H1 (cell line): ENCODE results near the gene NUFIP2. TPM values are rescaled to one million over a fixed set of nuclear protein-coding genes. Genes with fewer than 3 reads are reported as not detected.

ENCODE experiments used
- BRCA1 ChIP-seq: IDR thresholded peaks from 2 replicates; pipeline ENCODE4 v1.6.1; 2012; ENCODE audit warnings: low read depth, low read length, improper control_type of control experiment
- CBX8 ChIP-seq: fragments of 300-800, 300-1000 bp; sonication (generic); IDR thresholded peaks from 2 replicates; pipeline ENCODE4 v1.7.1; 2016; ENCODE audit warnings: low read depth, low read length, borderline replicate concordance
- CREB1 ChIP-seq: IDR thresholded peaks from 2 replicates; pipeline ENCODE4 v1.6.1; 2012; ENCODE audit warnings: inconsistent platforms
- GABPA ChIP-seq: IDR thresholded peaks from 2 replicates; pipeline ENCODE4 v1.6.1; 2011; ENCODE audit warnings: mild to moderate bottlenecking, low read length, moderate library complexity, borderline replicate concordance; ENCODE audit not compliant: insufficient read depth
- MAFK ChIP-seq: IDR thresholded peaks from 2 replicates; pipeline ENCODE4 v1.6.1; 2012; ENCODE audit warnings: low read depth, mild to moderate bottlenecking, improper control_type of control experiment, low read length
- RXRA ChIP-seq: IDR thresholded peaks from 2 replicates; pipeline ENCODE4 v1.6.1; 2011; ENCODE audit warnings: low read depth, mild to moderate bottlenecking, low read length, moderate library complexity; ENCODE audit not compliant: insufficient read depth
- SUZ12 ChIP-seq: fragments of 200-600 bp; sonication (generic); IDR thresholded peaks from 2 replicates; pipeline ENCODE4 v1.6.1; 2012; ENCODE audit warnings: mild to moderate bottlenecking, inconsistent platforms, low read length, moderate library complexity, mixed read lengths
- TCF12 ChIP-seq: IDR thresholded peaks from 2 replicates; pipeline ENCODE4 v1.6.1; 2011; ENCODE audit warnings: low read depth, mild to moderate bottlenecking, low read length
- TEAD4 ChIP-seq: IDR thresholded peaks from 2 replicates; pipeline ENCODE4 v1.6.1; 2012; ENCODE audit warnings: low read depth, low read length, inconsistent platforms, mixed read lengths
- ZNF274 ChIP-seq: IDR thresholded peaks from 2 replicates; pipeline ENCODE4 v1.7.0; 2012; ENCODE audit warnings: low read length, borderline replicate concordance; ENCODE audit errors: extremely low read depth
- polyA plus RNA-seq, 7 experiments: library from polyadenylated mRNA; depleted of rRNA in 3 of 7; stranded (reverse) in 5 of 7; unstranded in 2 of 7; fragments of >200 nt in 5 of 7; fragments of 200-250 nt in 2 of 7; gene quantifications; 1 replicate in 5 of 7; 2 replicates in 1 of 7; 4 replicates in 1 of 7; pipeline versions ENCODE4 v1.2.1 to v1.2.3, GENCODE V29; 2011 to 2013; ENCODE audit warnings: missing spikeins in 2 of 7, mixed read lengths in 2 of 7
- total RNA-seq: library from RNA; stranded (reverse); fragmentation: NEBNext Ultra II Directional; extraction: Animal tissue kit (Norgen Biotek cat#: 25700); gene quantifications from 2 replicates; pipeline ENCODE4 v1.2.1, GENCODE V29; 2021
- TF ChIP-seq, protein P1 (sequence below): fragments of 300-600 bp; sonication (generic); IDR thresholded peaks from 2 replicates; pipeline ENCODE4 v1.7.1; 2012; ENCODE audit warnings: low read length, moderate library complexity, mild to moderate bottlenecking, inconsistent platforms; ENCODE audit not compliant: insufficient replicate concordance
- TF ChIP-seq, protein P2 (sequence below): IDR thresholded peaks from 2 replicates; pipeline ENCODE4 v1.6.1; 2012; ENCODE audit warnings: inconsistent platforms

Gene NUFIP2
- total and polyA plus RNA-seq, 2 of the 8 experiments (the other 6 are each of a cell fraction or from before 2014, with no cell fraction given) = 65.9 to 118 TPM

DNA sequence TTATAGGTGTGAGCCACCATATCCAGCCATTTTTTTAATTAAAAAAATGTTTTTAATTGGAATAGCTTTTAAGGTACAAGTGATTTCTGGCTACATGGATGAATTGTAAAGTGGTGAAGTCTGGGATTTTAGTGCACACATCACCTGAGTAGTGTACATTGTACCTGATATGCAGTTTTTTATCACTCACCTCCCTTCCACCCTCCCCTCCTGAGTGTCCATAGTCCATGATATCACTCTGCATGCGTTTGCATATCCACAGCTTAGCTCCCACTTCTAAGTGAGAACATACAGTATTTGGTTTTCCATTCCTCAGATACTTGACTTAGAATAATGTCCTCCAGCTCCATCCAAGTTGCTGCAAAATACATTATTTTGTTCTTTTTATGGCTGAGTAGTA, 60.6 kb downstream of the NUFIP2 start (continued):
- TF ChIP-seq, protein P1, sequence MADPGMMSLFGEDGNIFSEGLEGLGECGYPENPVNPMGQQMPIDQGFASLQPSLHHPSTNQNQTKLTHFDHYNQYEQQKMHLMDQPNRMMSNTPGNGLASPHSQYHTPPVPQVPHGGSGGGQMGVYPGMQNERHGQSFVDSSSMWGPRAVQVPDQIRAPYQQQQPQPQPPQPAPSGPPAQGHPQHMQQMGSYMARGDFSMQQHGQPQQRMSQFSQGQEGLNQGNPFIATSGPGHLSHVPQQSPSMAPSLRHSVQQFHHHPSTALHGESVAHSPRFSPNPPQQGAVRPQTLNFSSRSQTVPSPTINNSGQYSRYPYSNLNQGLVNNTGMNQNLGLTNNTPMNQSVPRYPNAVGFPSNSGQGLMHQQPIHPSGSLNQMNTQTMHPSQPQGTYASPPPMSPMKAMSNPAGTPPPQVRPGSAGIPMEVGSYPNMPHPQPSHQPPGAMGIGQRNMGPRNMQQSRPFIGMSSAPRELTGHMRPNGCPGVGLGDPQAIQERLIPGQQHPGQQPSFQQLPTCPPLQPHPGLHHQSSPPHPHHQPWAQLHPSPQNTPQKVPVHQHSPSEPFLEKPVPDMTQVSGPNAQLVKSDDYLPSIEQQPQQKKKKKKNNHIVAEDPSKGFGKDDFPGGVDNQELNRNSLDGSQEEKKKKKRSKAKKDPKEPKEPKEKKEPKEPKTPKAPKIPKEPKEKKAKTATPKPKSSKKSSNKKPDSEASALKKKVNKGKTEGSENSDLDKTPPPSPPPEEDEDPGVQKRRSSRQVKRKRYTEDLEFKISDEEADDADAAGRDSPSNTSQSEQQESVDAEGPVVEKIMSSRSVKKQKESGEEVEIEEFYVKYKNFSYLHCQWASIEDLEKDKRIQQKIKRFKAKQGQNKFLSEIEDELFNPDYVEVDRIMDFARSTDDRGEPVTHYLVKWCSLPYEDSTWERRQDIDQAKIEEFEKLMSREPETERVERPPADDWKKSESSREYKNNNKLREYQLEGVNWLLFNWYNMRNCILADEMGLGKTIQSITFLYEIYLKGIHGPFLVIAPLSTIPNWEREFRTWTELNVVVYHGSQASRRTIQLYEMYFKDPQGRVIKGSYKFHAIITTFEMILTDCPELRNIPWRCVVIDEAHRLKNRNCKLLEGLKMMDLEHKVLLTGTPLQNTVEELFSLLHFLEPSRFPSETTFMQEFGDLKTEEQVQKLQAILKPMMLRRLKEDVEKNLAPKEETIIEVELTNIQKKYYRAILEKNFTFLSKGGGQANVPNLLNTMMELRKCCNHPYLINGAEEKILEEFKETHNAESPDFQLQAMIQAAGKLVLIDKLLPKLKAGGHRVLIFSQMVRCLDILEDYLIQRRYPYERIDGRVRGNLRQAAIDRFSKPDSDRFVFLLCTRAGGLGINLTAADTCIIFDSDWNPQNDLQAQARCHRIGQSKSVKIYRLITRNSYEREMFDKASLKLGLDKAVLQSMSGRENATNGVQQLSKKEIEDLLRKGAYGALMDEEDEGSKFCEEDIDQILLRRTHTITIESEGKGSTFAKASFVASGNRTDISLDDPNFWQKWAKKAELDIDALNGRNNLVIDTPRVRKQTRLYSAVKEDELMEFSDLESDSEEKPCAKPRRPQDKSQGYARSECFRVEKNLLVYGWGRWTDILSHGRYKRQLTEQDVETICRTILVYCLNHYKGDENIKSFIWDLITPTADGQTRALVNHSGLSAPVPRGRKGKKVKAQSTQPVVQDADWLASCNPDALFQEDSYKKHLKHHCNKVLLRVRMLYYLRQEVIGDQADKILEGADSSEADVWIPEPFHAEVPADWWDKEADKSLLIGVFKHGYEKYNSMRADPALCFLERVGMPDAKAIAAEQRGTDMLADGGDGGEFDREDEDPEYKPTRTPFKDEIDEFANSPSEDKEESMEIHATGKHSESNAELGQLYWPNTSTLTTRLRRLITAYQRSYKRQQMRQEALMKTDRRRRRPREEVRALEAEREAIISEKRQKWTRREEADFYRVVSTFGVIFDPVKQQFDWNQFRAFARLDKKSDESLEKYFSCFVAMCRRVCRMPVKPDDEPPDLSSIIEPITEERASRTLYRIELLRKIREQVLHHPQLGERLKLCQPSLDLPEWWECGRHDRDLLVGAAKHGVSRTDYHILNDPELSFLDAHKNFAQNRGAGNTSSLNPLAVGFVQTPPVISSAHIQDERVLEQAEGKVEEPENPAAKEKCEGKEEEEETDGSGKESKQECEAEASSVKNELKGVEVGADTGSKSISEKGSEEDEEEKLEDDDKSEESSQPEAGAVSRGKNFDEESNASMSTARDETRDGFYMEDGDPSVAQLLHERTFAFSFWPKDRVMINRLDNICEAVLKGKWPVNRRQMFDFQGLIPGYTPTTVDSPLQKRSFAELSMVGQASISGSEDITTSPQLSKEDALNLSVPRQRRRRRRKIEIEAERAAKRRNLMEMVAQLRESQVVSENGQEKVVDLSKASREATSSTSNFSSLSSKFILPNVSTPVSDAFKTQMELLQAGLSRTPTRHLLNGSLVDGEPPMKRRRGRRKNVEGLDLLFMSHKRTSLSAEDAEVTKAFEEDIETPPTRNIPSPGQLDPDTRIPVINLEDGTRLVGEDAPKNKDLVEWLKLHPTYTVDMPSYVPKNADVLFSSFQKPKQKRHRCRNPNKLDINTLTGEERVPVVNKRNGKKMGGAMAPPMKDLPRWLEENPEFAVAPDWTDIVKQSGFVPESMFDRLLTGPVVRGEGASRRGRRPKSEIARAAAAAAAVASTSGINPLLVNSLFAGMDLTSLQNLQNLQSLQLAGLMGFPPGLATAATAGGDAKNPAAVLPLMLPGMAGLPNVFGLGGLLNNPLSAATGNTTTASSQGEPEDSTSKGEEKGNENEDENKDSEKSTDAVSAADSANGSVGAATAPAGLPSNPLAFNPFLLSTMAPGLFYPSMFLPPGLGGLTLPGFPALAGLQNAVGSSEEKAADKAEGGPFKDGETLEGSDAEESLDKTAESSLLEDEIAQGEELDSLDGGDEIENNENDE = no peak
- TF ChIP-seq MAFK = no peak
- TF ChIP-seq GABPA = no peak
- no peak for TF ChIP-seq ZNF274
- TF ChIP-seq, protein P2, sequence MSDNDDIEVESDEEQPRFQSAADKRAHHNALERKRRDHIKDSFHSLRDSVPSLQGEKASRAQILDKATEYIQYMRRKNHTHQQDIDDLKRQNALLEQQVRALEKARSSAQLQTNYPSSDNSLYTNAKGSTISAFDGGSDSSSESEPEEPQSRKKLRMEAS = no peak
- no peak for TF ChIP-seq TEAD4
- TF ChIP-seq RXRA = no peak
- no peak for TF ChIP-seq SUZ12
- TF ChIP-seq BRCA1 = no peak
- no peak for TF ChIP-seq CREB1
- no peak for TF ChIP-seq CBX8
- no peak for TF ChIP-seq TCF12
